ES-I3 (cell line): Measurements from ENCODE around the gene NR4A1.

Experiments
- H3K36me3 ChIP-seq: 2 replicates; pipeline ENCODE4 v1.6.1; 2013; ENCODE audit warnings: mild to moderate bottlenecking, low read length, control low read depth, moderate library complexity; ENCODE audit not compliant: insufficient read depth
- H3K4me1 ChIP-seq: 2 replicates; pipeline ENCODE4 v1.6.1; 2013; ENCODE audit warnings: mild to moderate bottlenecking, control low read depth, low read length; ENCODE audit not compliant: insufficient read depth
- H3K9ac ChIP-seq: 2 replicates; pipeline ENCODE4 v1.6.1; 2013; ENCODE audit warnings: low read depth, mild to moderate bottlenecking, low read length, moderate library complexity
- H3K9me3 ChIP-seq: 2 replicates; pipeline ENCODE4 v1.6.1; 2013; ENCODE audit warnings: mild to moderate bottlenecking, low read length, moderate library complexity; ENCODE audit not compliant: control insufficient read depth, insufficient read depth

NR4A1 gene

GRCh38 chr12:52081263-52081733 lies 30.1 kb downstream of the NR4A1 start:
- H3K36me3 ChIP-seq, result no peaks in the 10 kb centered on the region; the same call in 1 of the 2 replicates
- H3K9ac ChIP-seq, result no peak overlapping the region
- H3K4me1 ChIP-seq, result peaks cover 14% of the 10 kb centered on the region
- H3K9me3 ChIP-seq, result no peaks in the 10 kb centered on the region

- no peaks in the 10 kb centered on the region; the same call in 1 of the 2 replicates for H3K36me3 ChIP-seq
- H3K4me1 ChIP-seq, result peaks cover 14% of the 10 kb centered on the region
These were observed 30.9 kb downstream of the NR4A1 start for GRCh38 chr12:52082026-52082668.

GRCh38 chr12:52082669-52082987 lies 31.4 kb downstream of the NR4A1 start:
- H3K4me1 ChIP-seq, result peaks cover 14% of the 10 kb centered on the region
- H3K9me3 ChIP-seq, result no peaks in the 10 kb centered on the region
- H3K9ac ChIP-seq, result no peak overlapping the region
- no peaks in the 10 kb centered on the region; the same call in 1 of the 2 replicates for H3K36me3 ChIP-seq

More at GRCh38 chr12:52082026-52082668, 30.9 kb downstream of the NR4A1 start:
- Histone ChIP-seq H3K9me3 (no peaks in the 10 kb centered on the region), H3K9ac (no peak overlapping the region)

GRCh38 chr12:52082988-52083637 lies 31.9 kb downstream of the NR4A1 start:
- H3K9me3 ChIP-seq, result no peaks in the 10 kb centered on the region
- no peak overlapping the region for H3K9ac ChIP-seq
- H3K4me1 ChIP-seq, result peaks cover 14% of the 10 kb centered on the region
- no peaks in the 10 kb centered on the region for H3K36me3 ChIP-seq

- H3K9ac ChIP-seq, result no peak overlapping the region
- H3K36me3 ChIP-seq, result no peaks in the 10 kb centered on the region
- peaks cover 14% of the 10 kb centered on the region for H3K4me1 ChIP-seq
- no peaks in the 10 kb centered on the region for H3K9me3 ChIP-seq
These were observed 32.4 kb downstream of the NR4A1 start for GRCh38 chr12:52083638-52083996.

GRCh38 chr12:52084491-52085231 lies 33.4 kb downstream of the NR4A1 start:
- H3K36me3 ChIP-seq, result no peaks in the 10 kb centered on the region
- peaks cover 14% of the 10 kb centered on the region for H3K4me1 ChIP-seq
- no peaks in the 10 kb centered on the region for H3K9me3 ChIP-seq
- H3K9ac ChIP-seq, result no peak overlapping the region

- no peaks in the 10 kb centered on the region for H3K36me3 ChIP-seq
- no peaks in the 10 kb centered on the region for H3K9me3 ChIP-seq
- peaks cover 14% of the 10 kb centered on the region for H3K4me1 ChIP-seq
- H3K9ac ChIP-seq, result no peak overlapping the region
These were observed 34.5 kb downstream of the NR4A1 start for GRCh38 chr12:52085682-52086180.

GRCh38 chr12:52086366-52086765 lies 35.1 kb downstream of the NR4A1 start:
- no peak overlapping the region for H3K9ac ChIP-seq
- H3K36me3 ChIP-seq, result no peaks in the 10 kb centered on the region
- H3K4me1 ChIP-seq, result peaks cover 14% of the 10 kb centered on the region
- no peaks in the 10 kb centered on the region for H3K9me3 ChIP-seq

- Histone ChIP-seq H3K9me3 (no peaks in the 10 kb centered on the region), H3K4me1 (peaks cover 7% of the 10 kb centered on the region), H3K36me3 (no peaks in the 10 kb centered on the region), H3K9ac (no peak overlapping the region)
These were observed 35.9 kb downstream of the NR4A1 start for GRCh38 chr12:52086944-52087835.

- no peaks in the 10 kb centered on the region for H3K9me3 ChIP-seq
- peaks cover 4% of the 10 kb centered on the region; the same call in 1 of the 2 replicates for H3K4me1 ChIP-seq
- H3K36me3 ChIP-seq, result no peaks in the 10 kb centered on the region
- H3K9ac ChIP-seq, result no peak overlapping the region
These were observed 36.9 kb downstream of the NR4A1 start for GRCh38 chr12:52087961-52088820.

GRCh38 chr12:52089491-52089890 lies 38.2 kb downstream of the NR4A1 start:
- H3K4me1 ChIP-seq, result peaks cover 4% of the 10 kb centered on the region; the same call in 1 of the 2 replicates
- H3K36me3 ChIP-seq, result no peaks in the 10 kb centered on the region
- H3K9ac ChIP-seq, result no peak overlapping the region
- no peaks in the 10 kb centered on the region for H3K9me3 ChIP-seq

GRCh38 chr12:52090291-52090690 lies 39.0 kb downstream of the NR4A1 start:
- Histone ChIP-seq H3K9me3 (no peaks in the 10 kb centered on the region), H3K4me1 (peaks cover 4% of the 10 kb centered on the region; the same call in 1 of the 2 replicates), H3K36me3 (no peaks in the 10 kb centered on the region), H3K9ac (no peak overlapping the region)

GRCh38 chr12:52091061-52091460 lies 39.8 kb downstream of the NR4A1 start:
- peaks cover 4% of the 10 kb centered on the region; the same call in 1 of the 2 replicates for H3K4me1 ChIP-seq
- no peak overlapping the region for H3K9ac ChIP-seq
- H3K36me3 ChIP-seq, result no peaks in the 10 kb centered on the region
- no peaks in the 10 kb centered on the region for H3K9me3 ChIP-seq
